H1 (cell line): ENCODE measurements around the gene LIMA1. TPM values are rescaled to one million over a fixed set of nuclear protein-coding genes. Genes with fewer than 3 reads are reported as not detected.

ENCODE experiments used
- CTCF ChIA-PET: fragments of 300-600 bp; sonication (Branson Sonifier 250); formaldehyde crosslinking; loops from one replicate; lab custom pipeline; 2021; ENCODE audit not compliant: partially characterized antibody; lab: Charles Lee
- POLR2A ChIA-PET: fragments of 300-600 bp; sonication (Branson Sonifier 250); formaldehyde crosslinking; loops from one replicate; lab custom pipeline; 2021; ENCODE audit warnings: inconsistent platforms; ENCODE audit not compliant: partially characterized antibody; lab: Charles Lee
- DNase-seq, 2 experiments: peaks; one replicate each; pipeline versions ENCODE4 v3.0.0 to v3.0.0-alpha.2; 2010 to 2022; ENCODE audit warnings: low spot score in 2 of 2, low read depth in 1 of 2, mixed read lengths in 1 of 2
- FAIRE-seq: peaks from 2 replicates; lab custom pipeline; 2011; peaks lifted over from hg19 to GRCh38; lab: Jason Lieb, UNC
- H2AFZ ChIP-seq: 2 replicates; pipeline ENCODE4 v1.8.1; 2012; ENCODE audit warnings: low read length, inconsistent platforms
- H2AK5ac ChIP-seq: 2 replicates; pipeline ENCODE4 v1.6.1; 2013; ENCODE audit warnings: low read depth, low read length
- H2BK120ac ChIP-seq: replicated peaks from 2 replicates; pipeline ENCODE3; 2013; ENCODE audit warnings: low read depth, low read length, inconsistent platforms
- H2BK12ac ChIP-seq: 2 replicates; pipeline ENCODE4 v1.6.1; 2013; ENCODE audit warnings: low read depth, low read length
- H2BK15ac ChIP-seq: 2 replicates; pipeline ENCODE4 v1.6.1; 2013; ENCODE audit warnings: low read length
- H2BK20ac ChIP-seq: 2 replicates; pipeline ENCODE4 v1.6.1; 2013; ENCODE audit warnings: low read length
- H2BK5ac ChIP-seq: 2 replicates; pipeline ENCODE4 v1.6.1; 2013; ENCODE audit warnings: low read depth, low read length
- H3K14ac ChIP-seq: 2 replicates; pipeline ENCODE4 v1.6.1; 2013; ENCODE audit warnings: inconsistent platforms; ENCODE audit not compliant: insufficient read length
- H3K18ac ChIP-seq: 2 replicates; pipeline ENCODE4 v1.6.1; 2013; ENCODE audit warnings: low read length; ENCODE audit errors: extremely low read depth
- H3K23ac ChIP-seq: 2 replicates; pipeline ENCODE4 v1.6.1; 2013; ENCODE audit warnings: inconsistent platforms; ENCODE audit not compliant: insufficient read length
- H3K23me2 ChIP-seq: 2 replicates; pipeline ENCODE4 v1.6.1; 2013; ENCODE audit warnings: low read depth, low read length
- H3K27ac ChIP-seq: 2 replicates; pipeline ENCODE4 v1.6.1; 2011; ENCODE audit warnings: low read depth, low read length, inconsistent platforms
- H3K27me3 ChIP-seq, 4 experiments: replicated peaks in 1 of 4; 1 replicate in 1 of 4; 2 replicates in 3 of 4; pipeline versions ENCODE4 v1.6.1 to v1.8.1; 2011 to 2013; ENCODE audit warnings: low read length in 3 of 4, mild to moderate bottlenecking in 3 of 4, inconsistent platforms in 2 of 4, mixed read lengths in 2 of 4, moderate library complexity in 1 of 4; ENCODE audit not compliant: control insufficient read depth in 3 of 4, insufficient read depth in 3 of 4; ENCODE audit errors: extremely low read depth in 1 of 4
- H3K36me3 ChIP-seq, 4 experiments: 2 replicates each; pipeline versions ENCODE4 v1.6.1 to v1.8.1; 2011 to 2013; ENCODE audit warnings: mild to moderate bottlenecking in 4 of 4, low read length in 3 of 4, moderate library complexity in 2 of 4, control low read depth in 1 of 4, inconsistent platforms in 1 of 4; ENCODE audit not compliant: insufficient read depth in 4 of 4, control insufficient read depth in 2 of 4
- H3K4ac ChIP-seq: replicated peaks from 2 replicates; pipeline ENCODE3; 2013; ENCODE audit warnings: low read length, low read depth, mixed read lengths, inconsistent platforms; ENCODE audit not compliant: insufficient read length
- H3K4me1 ChIP-seq, 4 experiments: replicated peaks in 1 of 4; 1 replicate in 1 of 4; 2 replicates in 3 of 4; pipeline versions ENCODE4 v1.6.1 to v1.8.1; 2011 to 2013; ENCODE audit warnings: low read length in 3 of 4, inconsistent platforms in 2 of 4, mixed read lengths in 1 of 4; ENCODE audit not compliant: insufficient read depth in 4 of 4, control insufficient read depth in 3 of 4
- H3K4me2 ChIP-seq, 2 experiments: 2 replicates each; pipeline versions ENCODE4 v1.6.1 to v1.8.1; 2011 to 2013; ENCODE audit warnings: low read depth in 2 of 2, low read length in 2 of 2, control low read depth in 1 of 2, inconsistent platforms in 1 of 2, mild to moderate bottlenecking in 1 of 2; ENCODE audit not compliant: insufficient read depth in 1 of 2
- H3K4me3 ChIP-seq, 4 experiments: fragments of 200-600, 300-600 bp in 1 of 4; sonication (generic), shearing (Covaris generic), sonication (Bioruptor Twin) in 1 of 4; 2 replicates each; pipeline versions ENCODE4 v1.5.1 to v1.8.1; 2011 to 2016; ENCODE audit warnings: low read length in 4 of 4, low read depth in 3 of 4, control low read depth in 2 of 4, inconsistent platforms in 2 of 4, mild to moderate bottlenecking in 2 of 4, mixed read lengths in 1 of 4, moderate library complexity in 1 of 4; ENCODE audit not compliant: insufficient read depth in 2 of 4; ENCODE audit errors: extremely low read depth in 1 of 4
- H3K56ac ChIP-seq: replicated peaks from 2 replicates; pipeline ENCODE3; 2013; ENCODE audit warnings: low read depth, mild to moderate bottlenecking, mixed read lengths, low read length, inconsistent platforms; ENCODE audit not compliant: insufficient read length
- H3K79me1 ChIP-seq: 2 replicates; pipeline ENCODE4 v1.6.1; 2013; ENCODE audit warnings: low read depth, low read length, control low read depth
- H3K79me2 ChIP-seq, 2 experiments: 2 replicates each; pipeline versions ENCODE4 v1.6.1 to v1.8.1; 2012 to 2013; ENCODE audit warnings: low read length in 2 of 2, mild to moderate bottlenecking in 2 of 2, inconsistent platforms in 1 of 2; ENCODE audit not compliant: insufficient read depth in 2 of 2, control insufficient read depth in 1 of 2
- H3K9ac ChIP-seq, 4 experiments: replicated peaks in 1 of 4; 1 replicate in 1 of 4; 2 replicates in 3 of 4; pipeline versions ENCODE4 v1.6.1 to v1.8.1; 2011 to 2013; ENCODE audit warnings: low read depth in 3 of 4, low read length in 3 of 4, control low read depth in 2 of 4, mild to moderate bottlenecking in 2 of 4, moderate library complexity in 2 of 4, inconsistent platforms in 1 of 4; ENCODE audit errors: extremely low read depth in 1 of 4
- H3K9me3 ChIP-seq, 2 experiments: 2 replicates each; pipeline versions ENCODE4 v1.6.1 to v1.8.1; 2012 to 2013; ENCODE audit warnings: mild to moderate bottlenecking in 2 of 2, moderate library complexity in 2 of 2, control low read depth in 1 of 2, inconsistent platforms in 1 of 2, low read depth in 1 of 2, low read length in 1 of 2, mixed read lengths in 1 of 2; ENCODE audit not compliant: insufficient read depth in 2 of 2
- H4K20me1 ChIP-seq, 2 experiments: replicated peaks in 1 of 2; 2 replicates each; pipeline versions ENCODE3 to v1.8.1; 2011 to 2013; ENCODE audit warnings: inconsistent platforms in 2 of 2, low read length in 2 of 2, mild to moderate bottlenecking in 1 of 2; ENCODE audit not compliant: insufficient read depth in 2 of 2, control insufficient read depth in 1 of 2
- H4K5ac ChIP-seq: 2 replicates; pipeline ENCODE4 v1.6.1; 2013; ENCODE audit warnings: low read length, low read depth, mixed read lengths, inconsistent platforms; ENCODE audit not compliant: insufficient read length
- H4K8ac ChIP-seq: 2 replicates; pipeline ENCODE4 v1.8.0; 2013; ENCODE audit warnings: mild to moderate bottlenecking, moderate library complexity, low read length, inconsistent platforms; ENCODE audit not compliant: insufficient read depth; ENCODE audit errors: extremely low read depth
- H4K91ac ChIP-seq: replicated peaks from 2 replicates; pipeline ENCODE3; 2013; ENCODE audit warnings: low read length, mixed read lengths, inconsistent platforms; ENCODE audit not compliant: insufficient read length
- CBX5 ChIP-seq: fragments of 300-800, 300-1000 bp; sonication (generic); IDR thresholded peaks from 2 replicates; pipeline ENCODE4 v1.7.1; 2016; ENCODE audit warnings: antibody characterized with exemption, low read length, low read depth
- HDAC2 ChIP-seq, 2 experiments: fragments of 300-600 bp in 1 of 2; sonication (generic) in 1 of 2; IDR thresholded peaks; 2 replicates each; pipeline ENCODE4 v1.6.1; 2011 to 2012; ENCODE audit warnings: low read depth in 2 of 2, low read length in 2 of 2, mild to moderate bottlenecking in 2 of 2, moderate library complexity in 2 of 2, borderline replicate concordance in 1 of 2, inconsistent platforms in 1 of 2
- JUN ChIP-seq: IDR thresholded peaks from 2 replicates; pipeline ENCODE4 v1.6.1; 2011; ENCODE audit warnings: low read depth, mild to moderate bottlenecking, improper control_type of control experiment, low read length
- POU5F1 ChIP-seq: IDR thresholded peaks from 2 replicates; pipeline ENCODE4 v1.6.1; 2011; ENCODE audit warnings: low read depth, mild to moderate bottlenecking, low read length, moderate library complexity
- SIX5 ChIP-seq: IDR thresholded peaks from 2 replicates; pipeline ENCODE4 v1.6.1; 2011; ENCODE audit warnings: mild to moderate bottlenecking, low read depth, low read length
- SP1 ChIP-seq: IDR thresholded peaks from 2 replicates; pipeline ENCODE4 v1.6.1; 2011; ENCODE audit warnings: low read depth, low read length
- SRF ChIP-seq: IDR thresholded peaks from 2 replicates; pipeline ENCODE4 v1.6.1; 2011; ENCODE audit warnings: mild to moderate bottlenecking, low read depth, low read length, moderate library complexity
- WGBS, 2 experiments: shearing (Covaris generic) in 1 of 2; methylation state at CpG; one replicate each; pipeline versions ENCODE4 v1.1.6 to v1.1.7; 2013 to 2015; ENCODE audit warnings: low lambda C conversion rate in 2 of 2, mixed read lengths in 2 of 2, inconsistent platforms in 1 of 2, low coverage in 1 of 2, missing lambda C conversion rate in 1 of 2; ENCODE audit not compliant: insufficient replicate concordance in 2 of 2, insufficient coverage in 1 of 2, insufficient read length in 1 of 2; ENCODE audit errors: extremely low coverage in 1 of 2, missing lambda C conversion rate in 1 of 2; 5-methylcytosine and 5-hydroxymethylcytosine counted together
- polyA plus RNA-seq, 7 experiments: library from polyadenylated mRNA; depleted of rRNA in 3 of 7; stranded (reverse) in 5 of 7; unstranded in 2 of 7; fragments of >200 nt in 5 of 7; fragments of 200-250 nt in 2 of 7; gene quantifications; 1 replicate in 5 of 7; 2 replicates in 1 of 7; 4 replicates in 1 of 7; pipeline versions ENCODE4 v1.2.1 to v1.2.3, GENCODE V29; 2011 to 2013; ENCODE audit warnings: missing spikeins in 2 of 7, mixed read lengths in 2 of 7
- total RNA-seq: library from RNA; stranded (reverse); fragmentation: NEBNext Ultra II Directional; extraction: Animal tissue kit (Norgen Biotek cat#: 25700); gene quantifications from 2 replicates; pipeline ENCODE4 v1.2.1, GENCODE V29; 2021
- TF ChIP-seq, protein P1 (sequence below), 3 experiments: IDR thresholded peaks; 1 replicate in 2 of 3; 2 replicates in 1 of 3; pipeline versions ENCODE4 v1.5.1 to v1.6.1; 2011; ENCODE audit warnings: low read length in 3 of 3, mild to moderate bottlenecking in 3 of 3, inconsistent platforms in 2 of 3, low read depth in 1 of 3, moderate library complexity in 1 of 3; ENCODE audit not compliant: insufficient read depth in 1 of 3; ENCODE audit errors: control extremely low read depth in 1 of 3

Gene LIMA1
- total and polyA plus RNA-seq, 2 of the 8 experiments (the other 6 are each of a cell fraction or from before 2014, with no cell fraction given) = 12.7 to 47.6 TPM

DNA sequence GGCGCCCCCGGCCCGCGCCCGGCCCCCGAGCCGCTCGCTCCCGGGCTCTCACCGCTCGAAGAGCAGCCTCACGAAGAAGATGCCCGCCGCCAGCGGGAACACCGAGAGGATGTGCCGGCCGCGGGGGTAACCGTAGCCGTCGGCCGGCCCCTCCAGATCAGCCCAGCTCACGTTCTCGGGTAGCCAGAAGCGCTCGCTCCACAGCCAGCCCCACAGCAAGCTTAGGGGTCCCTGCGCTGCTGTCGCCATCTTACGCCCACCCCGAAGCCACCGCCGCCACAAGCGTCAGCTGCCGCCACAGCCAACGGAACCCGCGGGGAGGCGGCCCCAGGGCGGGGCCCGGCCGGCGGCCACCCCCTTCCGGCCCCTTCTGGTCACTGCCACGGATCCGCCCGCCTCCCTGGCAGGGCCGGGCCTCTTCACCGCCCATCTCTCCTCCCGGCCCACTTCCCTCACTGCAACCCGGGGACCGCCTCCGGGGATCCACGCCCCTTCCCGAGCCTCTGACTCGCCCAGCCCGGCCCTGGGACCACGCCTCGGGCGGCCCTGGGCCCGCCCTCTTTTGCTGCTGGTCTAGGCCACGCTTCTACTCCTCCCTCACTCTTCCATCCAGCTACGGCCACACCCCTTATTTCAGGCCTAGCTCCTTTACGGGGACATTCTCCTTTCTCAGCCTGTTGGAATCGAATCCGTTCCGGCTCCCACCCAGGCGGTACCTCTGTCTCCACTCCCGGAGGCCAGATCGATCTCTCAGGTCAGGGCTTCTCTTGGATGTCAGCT, 116.1 kb downstream of the LIMA1 start, which contains the start of gene CERS5:
CERS5 (minus strand) TSS at position 321 of the 780 bp plus-strand sequence; CDS start at position 249, 72 bp downstream.
- Histone ChIP-seq H3K56ac (peak within 1 kb of the TSS; percentile 75), H3K23ac (no peak within 1 kb of the TSS), H4K20me1 (peaks cover 0 to 2% of the 10 kb centered on the region in 2 experiments), H2BK20ac (no peak within 1 kb of the TSS), H4K91ac (peak within 1 kb of the TSS; percentile 14), H2AK5ac (no peak within 1 kb of the TSS), H3K27ac (peak within 1 kb of the TSS; percentile 74), H3K79me2 (peaks cover 10 to 43% of the 10 kb centered on the region in 2 experiments), H3K36me3 (no peaks in the 10 kb centered on the region; a peak in 1 of 8 replicates), H2BK120ac (no peak within 1 kb of the TSS), H2AFZ (peak within 1 kb of the TSS; percentile 3; the same call in 1 of the 2 replicates), H3K9ac (peak within 1 kb of the TSS; percentile 77 to 88 (median 81)), H2BK12ac (peak within 1 kb of the TSS; percentile 71; the same call in 1 of the 2 replicates), H3K27me3 (no peaks in the 10 kb centered on the region), H3K9me3 (no peaks in the 10 kb centered on the region), H4K8ac (peak within 1 kb of the TSS; percentile 97), H3K23me2 (peaks cover 5% of the 10 kb centered on the region), H3K18ac (peak within 1 kb of the TSS; percentile 83), H3K4me2 (peak within 1 kb of the TSS; percentile 88 to 93), H2BK5ac (peak within 1 kb of the TSS; percentile 86), H2BK15ac (0 out of 2 replicates have a peak within 1 kb of the TSS, but pooled peaks have one; percentile 46), H4K5ac (peak within 1 kb of the TSS; percentile 37), H3K4ac (no peak within 1 kb of the TSS), H3K14ac (no peak within 1 kb of the TSS), H3K79me1 (no peaks in the 10 kb centered on the region), H3K4me3 (peak within 1 kb of the TSS; percentile 51 to 91 (median 82)), H3K4me1 (peaks cover 0 to 2% (median 0%) of the 10 kb centered on the region in 4 experiments; a peak in 2 of 7 replicates)
- FAIRE-seq = no peak
- POLR2A ChIA-PET = interaction anchor here (0.6 to 3.3 kb wide), 35 partner anchors 9 to 660 kb away, joined by 3 to 33 read pairs (median 4); partner anchors contain the start of genes COX14, GPD1, LIMA1 and SMARCD1
- peak; percentile 97 for DNase-seq
- CTCF ChIA-PET = interaction anchor here (0.7 to 6.0 kb wide), 15 partner anchors 9 to 147 kb away, joined by 3 to 28 read pairs (median 5); partner anchors contain the start of genes GPD1 and SMARCD1
- whole genome bisulfite sequencing, 2 experiments = 2% methylated on average over 56 of the region's 70 CpGs; no CpG with 5 or more reads in 1 of the 2 experiments
- TF ChIP-seq HDAC2 (IDR thresholded peaks at IDR 0.05; ENCODE audit: borderline replicate concordance in 1 of 2, low read depth in 2 of 2, low read length in 2 of 2) (no peak; a peak in 1 of 4 replicates), SIX5 (no peak), JUN (no peak), POU5F1 (no peak), SRF (no peak), SP1 (peak; percentile 53), CBX5 (no peak)
- TF ChIP-seq, protein P1, sequence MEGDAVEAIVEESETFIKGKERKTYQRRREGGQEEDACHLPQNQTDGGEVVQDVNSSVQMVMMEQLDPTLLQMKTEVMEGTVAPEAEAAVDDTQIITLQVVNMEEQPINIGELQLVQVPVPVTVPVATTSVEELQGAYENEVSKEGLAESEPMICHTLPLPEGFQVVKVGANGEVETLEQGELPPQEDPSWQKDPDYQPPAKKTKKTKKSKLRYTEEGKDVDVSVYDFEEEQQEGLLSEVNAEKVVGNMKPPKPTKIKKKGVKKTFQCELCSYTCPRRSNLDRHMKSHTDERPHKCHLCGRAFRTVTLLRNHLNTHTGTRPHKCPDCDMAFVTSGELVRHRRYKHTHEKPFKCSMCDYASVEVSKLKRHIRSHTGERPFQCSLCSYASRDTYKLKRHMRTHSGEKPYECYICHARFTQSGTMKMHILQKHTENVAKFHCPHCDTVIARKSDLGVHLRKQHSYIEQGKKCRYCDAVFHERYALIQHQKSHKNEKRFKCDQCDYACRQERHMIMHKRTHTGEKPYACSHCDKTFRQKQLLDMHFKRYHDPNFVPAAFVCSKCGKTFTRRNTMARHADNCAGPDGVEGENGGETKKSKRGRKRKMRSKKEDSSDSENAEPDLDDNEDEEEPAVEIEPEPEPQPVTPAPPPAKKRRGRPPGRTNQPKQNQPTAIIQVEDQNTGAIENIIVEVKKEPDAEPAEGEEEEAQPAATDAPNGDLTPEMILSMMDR (IDR thresholded peaks at IDR 0.05; ENCODE audit: control extremely low read depth in 1 of 3, insufficient read depth in 1 of 3, low read depth in 1 of 3, low read length in 3 of 3) = no peak; a peak in 1 of 4 replicates
